Thoracic aorta (tissue), 2 donors: ENCODE results near the gene CD226. TPM values are rescaled to one million over a fixed set of nuclear protein-coding genes. Genes with fewer than 3 reads are reported as not detected.

Source experiments
- ATAC-seq: fragments of 150-250 bp; one replicate; pipeline ENCODE4 v1.8.0; 2017; ENCODE audit warnings: low read depth; ENCODE audit not compliant: insufficient number of reproducible peaks, low FRiP score
- DNase-seq: peaks from one replicate; pipeline ENCODE4 v3.0.0-alpha.2; 2020; ENCODE audit warnings: low spot score
- H3K27ac ChIP-seq, 2 donors: fragments of 200-600 bp; sonication (generic); 1 replicate in 1 of 2; 2 replicates in 1 of 2; pipeline ENCODE4 v1.5.1; 2016; ENCODE audit warnings: mild to moderate bottlenecking in 2 of 2, moderate library complexity in 2 of 2
- H3K27me3 ChIP-seq: fragments of 200-600 bp; sonication (generic); replicated peaks from 2 replicates; pipeline ENCODE4 v1.6.0; 2016; ENCODE audit warnings: mild to moderate bottlenecking; ENCODE audit not compliant: insufficient read depth
- H3K36me3 ChIP-seq: fragments of 200-600 bp; sonication (generic); one replicate; pipeline ENCODE4 v1.5.1; 2016
- H3K4me1 ChIP-seq, 2 donors: fragments of 200-600 bp; sonication (generic); 1 replicate in 1 of 2; 2 replicates in 1 of 2; pipeline versions ENCODE4 v1.5.1 to v1.6.0; 2016; ENCODE audit warnings: low read depth in 2 of 2, mild to moderate bottlenecking in 1 of 2; ENCODE audit not compliant: control insufficient read depth in 1 of 2
- H3K4me3 ChIP-seq: fragments of 200-600 bp; sonication (generic); 2 replicates; pipeline ENCODE4 v1.5.1; 2016; ENCODE audit warnings: mild to moderate bottlenecking
- H3K9me3 ChIP-seq: fragments of 200-600 bp; sonication (generic); 2 replicates; pipeline ENCODE4 v1.5.1; 2016
- CTCF ChIP-seq: fragments of 200-600 bp; sonication (generic); IDR thresholded peaks from one replicate; pipeline ENCODE4 v1.5.1; 2019; ENCODE audit warnings: antibody characterized with exemption
- total RNA-seq, 2 donors: library from RNA; depleted of rRNA; stranded (reverse); fragments of >200 nt; gene quantifications; one replicate each; pipeline versions ENCODE4 v1.1.0 to v1.2.3, GENCODE V29; 2016

The CD226 gene
- total RNA-seq, 2 donors from 2014 or later = 0.68 to 3.7 TPM

GRCh38 chr18:69968039-69968438 lies 20.4 kb upstream of the CD226 start:
- no peak overlapping the region for H3K4me3 ChIP-seq
- DNase-seq (no peak), ATAC-seq (no peak)
- H3K27me3 ChIP-seq = no peaks in the 10 kb centered on the region
- H3K27ac ChIP-seq = no peak overlapping the region
- H3K36me3 ChIP-seq = no peaks in the 10 kb centered on the region
- no peak for TF ChIP-seq CTCF
- H3K4me1 ChIP-seq = no peaks in the 10 kb centered on the region
- peaks cover 8% of the 10 kb centered on the region for H3K9me3 ChIP-seq

GRCh38 chr18:69963196-69963595 lies 15.5 kb upstream of the CD226 start:
- H3K27ac ChIP-seq = no peak overlapping the region
- H3K9me3 ChIP-seq = no peaks in the 10 kb centered on the region
- DNase-seq = no peak
- H3K27me3 ChIP-seq = no peaks in the 10 kb centered on the region
- ATAC-seq = no peak
- no peaks in the 10 kb centered on the region for H3K36me3 ChIP-seq
- TF ChIP-seq CTCF = no peak
- H3K4me3 ChIP-seq = no peak overlapping the region
- no peaks in the 10 kb centered on the region for H3K4me1 ChIP-seq

DNA sequence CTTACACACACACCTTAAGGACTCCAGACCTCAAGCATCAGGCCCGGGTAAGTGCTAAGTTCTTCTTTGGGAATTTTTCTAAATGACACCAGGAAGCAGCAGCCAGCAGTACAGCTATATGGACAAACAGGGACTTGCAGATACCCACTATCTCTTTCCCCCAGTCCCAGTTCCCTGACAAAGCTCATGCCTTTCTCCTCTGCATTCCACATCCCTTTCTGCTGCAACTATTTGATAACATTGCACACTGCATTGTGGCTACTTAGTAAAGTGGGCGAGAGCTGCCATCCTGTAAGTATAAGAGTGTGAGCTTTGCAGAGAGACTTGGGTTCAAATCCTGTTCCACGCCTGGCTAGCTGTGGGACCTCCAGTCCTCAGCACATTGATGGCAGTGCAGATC lies 14.0 kb upstream of the CD226 start:
- no peaks in the 10 kb centered on the region for H3K4me1 ChIP-seq
- H3K9me3 ChIP-seq = no peaks in the 10 kb centered on the region
- ATAC-seq (no peak), DNase-seq (no peak)
- no peaks in the 10 kb centered on the region for H3K27me3 ChIP-seq
- H3K36me3 ChIP-seq = no peaks in the 10 kb centered on the region
- H3K27ac ChIP-seq = no peak overlapping the region
- no peak overlapping the region for H3K4me3 ChIP-seq
- TF ChIP-seq CTCF = no peak

DNA sequence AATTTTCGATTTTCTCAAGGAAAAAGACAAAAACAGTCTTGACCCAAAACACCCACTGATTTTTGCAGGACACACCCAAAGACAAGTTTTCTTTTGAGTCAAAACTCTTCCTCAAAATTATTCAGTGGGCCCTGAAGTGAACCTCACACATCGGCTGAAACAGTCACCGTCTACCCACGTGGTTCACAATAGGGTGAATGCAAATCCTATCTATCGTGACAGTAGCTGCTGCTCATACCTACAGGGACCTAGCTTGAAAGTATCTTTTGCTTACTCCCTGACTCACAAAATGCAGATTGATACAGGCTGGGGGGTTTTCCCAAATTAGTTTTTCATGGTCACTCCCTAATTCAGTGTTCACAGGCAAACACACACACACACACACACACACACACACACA lies 10.7 kb upstream of the CD226 start:
- no peaks in the 10 kb centered on the region for H3K27me3 ChIP-seq
- H3K9me3 ChIP-seq = no peaks in the 10 kb centered on the region
- H3K4me1 ChIP-seq = no peaks in the 10 kb centered on the region
- no peak overlapping the region for H3K27ac ChIP-seq
- DNase-seq (no peak), ATAC-seq (no peak)
- no peaks in the 10 kb centered on the region for H3K36me3 ChIP-seq
- no peak for TF ChIP-seq CTCF
- no peak overlapping the region for H3K4me3 ChIP-seq

GRCh38 chr18:69957747-69958146 lies 10.1 kb upstream of the CD226 start:
- TF ChIP-seq CTCF = no peak
- Histone ChIP-seq H3K4me3 (no peak overlapping the region), H3K36me3 (no peaks in the 10 kb centered on the region), H3K27me3 (no peaks in the 10 kb centered on the region), H3K9me3 (no peaks in the 10 kb centered on the region), H3K27ac (no peak overlapping the region), H3K4me1 (no peaks in the 10 kb centered on the region)
- ATAC-seq (no peak), DNase-seq (no peak)
